Measurements from ENCODE around the gene TANGO2.
A peak's percentile ranks its signal among the peaks of the same experiment; 100 is the strongest.

Gene TANGO2

GRCh38 chr22:20020533-20021195 is at the start of gene TANGO2:
Gene TANGO2, plus strand, starts transcription at chr22:20021110. Its CDS starts 15,689 bp downstream, at chr22:20036799.
- H3K4me3 ChIP-seq (ENCODE audit: low read depth in 1 of 2, low read length in 2 of 2): peak within 1 kb of the TSS; percentile 78 to 92
- H3K27me3 ChIP-seq (ENCODE audit: low read depth, low read length): no peaks in the 10 kb centered on the region
- peak within 1 kb of the TSS; percentile 60 for H3K27ac ChIP-seq (ENCODE audit: low read length)
- no peaks in the 10 kb centered on the region for H3K9me3 ChIP-seq (ENCODE audit: control insufficient read depth in 1 of 2, low read length in 2 of 2)
- no peaks in the 10 kb centered on the region for H3K36me3 ChIP-seq (ENCODE audit: control insufficient read depth in 1 of 2, insufficient read depth in 2 of 2, low read length in 2 of 2)
- H3K4me1 ChIP-seq (ENCODE audit: control insufficient read depth in 1 of 2, insufficient read depth in 2 of 2, low read length in 2 of 2): peaks cover 12 to 26% of the 10 kb centered on the region in 2 donors

- H3K27ac ChIP-seq (ENCODE audit: low read length): no peak overlapping the region
- no peaks in the 10 kb centered on the region for H3K27me3 ChIP-seq (ENCODE audit: low read depth, low read length)
- no peak overlapping the region for H3K4me3 ChIP-seq (ENCODE audit: low read depth in 1 of 2, low read length in 2 of 2)
- H3K9me3 ChIP-seq (ENCODE audit: control insufficient read depth in 1 of 2, low read length in 2 of 2): no peaks in the 10 kb centered on the region
- H3K4me1 ChIP-seq (ENCODE audit: control insufficient read depth in 1 of 2, insufficient read depth in 2 of 2, low read length in 2 of 2): peaks cover 0 to 14% of the 10 kb centered on the region in 2 donors
- H3K36me3 ChIP-seq (ENCODE audit: control insufficient read depth in 1 of 2, insufficient read depth in 2 of 2, low read length in 2 of 2): peaks cover 11 to 61% of the 10 kb centered on the region in 2 donors
These were observed 49.4 kb upstream of the TANGO2 start for GRCh38 chr22:19971276-19972124.

GRCh38 chr22:19972251-19972650 is 48.7 kb upstream of the TANGO2 start:
- no peaks in the 10 kb centered on the region for H3K9me3 ChIP-seq (ENCODE audit: control insufficient read depth in 1 of 2, low read length in 2 of 2)
- no peak overlapping the region for H3K4me3 ChIP-seq (ENCODE audit: low read depth in 1 of 2, low read length in 2 of 2)
- peaks cover 7 to 54% of the 10 kb centered on the region in 2 donors for H3K36me3 ChIP-seq (ENCODE audit: control insufficient read depth in 1 of 2, insufficient read depth in 2 of 2, low read length in 2 of 2)
- peaks cover 0 to 14% of the 10 kb centered on the region in 2 donors for H3K4me1 ChIP-seq (ENCODE audit: control insufficient read depth in 1 of 2, insufficient read depth in 2 of 2, low read length in 2 of 2)
- no peak overlapping the region for H3K27ac ChIP-seq (ENCODE audit: low read length)
- no peaks in the 10 kb centered on the region for H3K27me3 ChIP-seq (ENCODE audit: low read depth, low read length)

- no peaks in the 10 kb centered on the region for H3K27me3 ChIP-seq (ENCODE audit: low read depth, low read length)
- peaks cover under 1 to 52% of the 10 kb centered on the region in 2 donors for H3K36me3 ChIP-seq (ENCODE audit: control insufficient read depth in 1 of 2, insufficient read depth in 2 of 2, low read length in 2 of 2)
- H3K9me3 ChIP-seq (ENCODE audit: control insufficient read depth in 1 of 2, low read length in 2 of 2): no peaks in the 10 kb centered on the region
- no peak overlapping the region for H3K4me3 ChIP-seq (ENCODE audit: low read depth in 1 of 2, low read length in 2 of 2)
- peaks cover 0 to 14% of the 10 kb centered on the region in 2 donors for H3K4me1 ChIP-seq (ENCODE audit: control insufficient read depth in 1 of 2, insufficient read depth in 2 of 2, low read length in 2 of 2)
- H3K27ac ChIP-seq (ENCODE audit: low read length): no peak overlapping the region
These were observed 48.0 kb upstream of the TANGO2 start for GRCh38 chr22:19972652-19973550.

GRCh38 chr22:19973551-19974267 is 47.2 kb upstream of the TANGO2 start:
- H3K36me3 ChIP-seq (ENCODE audit: control insufficient read depth in 1 of 2, insufficient read depth in 2 of 2, low read length in 2 of 2): peaks cover 0 to 51% of the 10 kb centered on the region in 2 donors
- peaks cover 0 to 14% of the 10 kb centered on the region in 2 donors for H3K4me1 ChIP-seq (ENCODE audit: control insufficient read depth in 1 of 2, insufficient read depth in 2 of 2, low read length in 2 of 2)
- H3K27me3 ChIP-seq (ENCODE audit: low read depth, low read length): no peaks in the 10 kb centered on the region
- H3K27ac ChIP-seq (ENCODE audit: low read length): no peak overlapping the region
- H3K4me3 ChIP-seq (ENCODE audit: low read depth in 1 of 2, low read length in 2 of 2): no peak overlapping the region
- no peaks in the 10 kb centered on the region for H3K9me3 ChIP-seq (ENCODE audit: control insufficient read depth in 1 of 2, low read length in 2 of 2)

GRCh38 chr22:19974268-19974861 is 46.5 kb upstream of the TANGO2 start:
- Histone ChIP-seq H3K27ac (ENCODE audit: low read length) (no peak overlapping the region), H3K4me3 (ENCODE audit: low read depth in 1 of 2, low read length in 2 of 2) (no peak overlapping the region), H3K27me3 (ENCODE audit: low read depth, low read length) (no peaks in the 10 kb centered on the region), H3K9me3 (ENCODE audit: control insufficient read depth in 1 of 2, low read length in 2 of 2) (no peaks in the 10 kb centered on the region), H3K4me1 (ENCODE audit: control insufficient read depth in 1 of 2, insufficient read depth in 2 of 2, low read length in 2 of 2) (peaks cover 0 to 14% of the 10 kb centered on the region in 2 donors), H3K36me3 (ENCODE audit: control insufficient read depth in 1 of 2, insufficient read depth in 2 of 2, low read length in 2 of 2) (peaks cover 0 to 52% of the 10 kb centered on the region in 2 donors)

- no peaks in the 10 kb centered on the region for H3K27me3 ChIP-seq (ENCODE audit: low read depth, low read length)
- no peaks in the 10 kb centered on the region for H3K9me3 ChIP-seq (ENCODE audit: control insufficient read depth in 1 of 2, low read length in 2 of 2)
- H3K4me1 ChIP-seq (ENCODE audit: control insufficient read depth in 1 of 2, insufficient read depth in 2 of 2, low read length in 2 of 2): peaks cover 0 to 14% of the 10 kb centered on the region in 2 donors
- peaks cover under 1 to 57% of the 10 kb centered on the region in 2 donors for H3K36me3 ChIP-seq (ENCODE audit: control insufficient read depth in 1 of 2, insufficient read depth in 2 of 2, low read length in 2 of 2)
- no peak overlapping the region for H3K4me3 ChIP-seq (ENCODE audit: low read depth in 1 of 2, low read length in 2 of 2)
- H3K27ac ChIP-seq (ENCODE audit: low read length): no peak overlapping the region
These were observed 45.8 kb upstream of the TANGO2 start for GRCh38 chr22:19974935-19975706.

GRCh38 chr22:19975707-19976035 is 45.2 kb upstream of the TANGO2 start:
- H3K9me3 ChIP-seq (ENCODE audit: control insufficient read depth in 1 of 2, low read length in 2 of 2): no peaks in the 10 kb centered on the region
- H3K4me1 ChIP-seq (ENCODE audit: control insufficient read depth in 1 of 2, insufficient read depth in 2 of 2, low read length in 2 of 2): peaks cover 0 to 12% of the 10 kb centered on the region in 2 donors
- no peak overlapping the region for H3K27ac ChIP-seq (ENCODE audit: low read length)
- no peak overlapping the region for H3K4me3 ChIP-seq (ENCODE audit: low read depth in 1 of 2, low read length in 2 of 2)
- H3K36me3 ChIP-seq (ENCODE audit: control insufficient read depth in 1 of 2, insufficient read depth in 2 of 2, low read length in 2 of 2): peaks cover 6 to 62% of the 10 kb centered on the region in 2 donors
- no peaks in the 10 kb centered on the region for H3K27me3 ChIP-seq (ENCODE audit: low read depth, low read length)

- H3K27ac ChIP-seq (ENCODE audit: low read length): no peak overlapping the region
These were observed 44.2 kb upstream of the TANGO2 start for GRCh38 chr22:19976671-19977070.

More at GRCh38 chr22:19976671-19977070, 44.2 kb upstream of the TANGO2 start:
- H3K9me3 ChIP-seq (ENCODE audit: control insufficient read depth in 1 of 2, low read length in 2 of 2): no peaks in the 10 kb centered on the region
- H3K36me3 ChIP-seq (ENCODE audit: control insufficient read depth in 1 of 2, insufficient read depth in 2 of 2, low read length in 2 of 2): peaks cover 6 to 61% of the 10 kb centered on the region in 2 donors
- H3K4me1 ChIP-seq (ENCODE audit: control insufficient read depth in 1 of 2, insufficient read depth in 2 of 2, low read length in 2 of 2): peaks cover 0 to 10% of the 10 kb centered on the region in 2 donors
- no peaks in the 10 kb centered on the region for H3K27me3 ChIP-seq (ENCODE audit: low read depth, low read length)
- no peak overlapping the region for H3K4me3 ChIP-seq (ENCODE audit: low read depth in 1 of 2, low read length in 2 of 2)

Measured in muscle layer of duodenum (tissue), 2 donors.